Stimulated activated CD8-positive, alpha-beta memory T cell treated with anti-CD3 and anti-CD28 coated beads, Interleukin-15, amount 100 ng/mL, for 1 hour (primary cell): ENCODE results near the gene AKAP13.
"Not testable (repeated sequence)": the region's sequence is repeated elsewhere in the genome, so short reads cannot be mapped to it uniquely, and the experiment has no call there.

Source experiments
- DNase-seq: peaks from one replicate; pipeline ENCODE4 v3.0.0-alpha.2; 2020; ENCODE audit warnings: low read depth

Gene AKAP13

DNA sequence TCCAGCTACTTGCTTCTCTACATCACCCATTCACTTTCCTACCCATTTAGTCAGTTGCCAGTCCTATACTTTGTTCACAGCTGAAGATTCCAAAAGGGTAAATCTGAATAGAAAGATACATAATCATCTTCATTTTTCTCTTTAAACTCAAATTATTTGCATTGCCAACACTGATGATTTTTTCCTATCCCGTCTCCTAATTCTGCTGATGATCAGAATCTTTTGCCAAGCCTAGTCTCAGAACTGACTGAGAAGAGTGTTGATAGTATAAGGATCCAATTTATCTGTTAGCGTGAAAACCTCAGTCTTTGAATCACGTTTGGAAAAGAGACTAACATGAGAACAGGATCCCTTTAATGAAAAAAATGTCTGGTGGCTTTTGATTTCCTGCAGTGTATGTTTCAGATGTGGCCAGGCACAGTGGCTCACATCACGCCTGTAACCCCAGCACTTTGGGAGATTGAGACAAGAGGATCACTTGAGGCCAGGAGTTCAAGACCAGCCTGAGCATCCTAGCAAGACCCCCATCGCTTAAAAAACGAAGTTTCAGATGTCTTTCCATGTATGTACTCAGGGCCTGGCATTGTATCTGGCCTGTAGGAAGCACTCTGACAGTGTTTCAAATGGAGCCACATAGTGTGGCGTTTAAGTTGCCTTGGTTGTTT lies 244.9 kb downstream of the AKAP13 start:
- no peak for DNase-seq

DNA sequence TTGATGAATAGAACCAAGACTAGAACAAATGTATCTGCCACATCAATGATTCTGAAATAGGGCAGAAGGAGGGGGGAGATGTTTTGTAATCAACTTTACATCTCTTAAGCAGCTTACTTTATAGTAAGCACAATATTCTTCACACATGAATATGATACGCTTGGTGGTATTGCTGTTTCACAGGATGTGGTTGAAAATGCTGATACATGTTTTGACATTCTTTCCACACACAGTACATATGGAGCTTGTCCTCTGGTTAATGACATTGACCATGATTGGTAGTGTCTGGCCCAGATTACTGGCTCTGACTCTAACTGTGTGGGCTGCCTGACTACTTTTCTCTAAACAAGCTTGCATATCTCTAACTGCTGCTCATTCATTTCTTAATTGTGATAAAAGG lies 245.5 kb downstream of the AKAP13 start:
- DNase-seq = no peak

DNA sequence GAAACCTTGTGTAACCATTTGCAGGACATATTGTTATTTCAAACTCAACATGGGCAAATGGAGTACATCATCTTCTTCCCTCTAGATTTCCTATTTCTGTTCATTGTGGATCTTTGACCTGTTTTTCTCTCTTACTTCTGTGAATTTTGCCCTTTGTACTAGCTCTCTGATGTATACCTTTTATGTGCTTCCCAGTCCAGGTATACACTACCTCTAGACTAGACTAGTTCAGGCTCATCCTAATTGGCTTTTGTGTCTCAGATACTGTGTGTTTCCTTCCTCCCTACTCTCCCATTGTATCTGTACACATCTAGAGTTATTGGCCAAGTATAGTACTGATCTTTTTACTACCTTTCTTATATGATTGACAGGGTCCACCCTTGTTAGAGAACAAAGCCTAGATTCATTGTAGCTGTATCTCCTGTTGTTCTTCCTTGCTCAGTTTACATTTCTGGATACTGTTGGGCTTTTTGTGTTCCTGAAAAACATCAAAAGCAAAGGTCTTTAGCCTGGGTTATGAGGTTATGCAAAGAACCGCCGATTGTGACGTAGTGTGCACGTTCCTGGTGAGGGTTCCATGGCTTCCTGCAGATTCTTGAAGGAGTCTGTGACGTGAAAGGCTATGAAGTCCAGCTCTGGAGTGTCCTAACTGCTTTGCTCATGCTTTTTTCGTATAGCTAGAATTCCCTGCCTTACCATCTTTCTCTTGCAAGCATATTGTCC lies 247.0 kb downstream of the AKAP13 start:
- no peak for DNase-seq

DNA sequence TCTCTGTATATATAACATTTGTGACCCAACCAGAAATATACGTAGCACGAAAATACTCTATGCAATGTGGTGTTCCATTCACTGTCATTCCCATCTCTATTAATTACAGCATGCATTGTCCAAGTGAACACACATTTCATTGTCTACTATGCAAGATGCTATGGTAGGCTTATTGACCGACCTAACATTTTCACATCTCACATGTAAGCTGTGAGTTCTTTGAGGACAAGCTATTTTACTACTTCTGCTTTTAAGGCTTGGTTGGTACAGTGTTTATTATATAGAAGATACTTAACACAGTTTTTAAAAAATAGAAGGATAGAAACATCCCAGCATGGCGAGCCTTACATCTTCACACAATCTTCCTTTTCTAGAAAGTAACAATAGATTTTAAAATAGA lies 249.9 kb downstream of the AKAP13 start:
- DNase-seq = no peak

DNA sequence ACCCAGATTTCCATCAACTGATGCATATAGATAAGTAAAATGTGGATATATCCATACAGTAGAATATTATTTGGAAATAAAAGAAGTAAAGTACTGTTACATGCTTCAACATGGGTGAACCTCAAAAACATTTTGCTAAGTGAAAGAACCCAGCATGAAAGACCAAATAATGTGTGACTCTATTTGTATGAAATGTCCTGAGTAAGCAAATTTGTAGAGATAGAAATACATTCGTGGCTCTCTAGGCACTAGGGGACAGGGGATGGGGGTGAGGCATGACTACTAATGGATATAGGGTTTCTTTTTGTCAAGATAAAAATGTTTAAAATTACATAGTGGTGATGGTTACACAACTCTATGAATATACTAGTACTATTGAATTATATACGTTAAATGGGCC lies 250.6 kb downstream of the AKAP13 start:
- no peak for DNase-seq

DNA sequence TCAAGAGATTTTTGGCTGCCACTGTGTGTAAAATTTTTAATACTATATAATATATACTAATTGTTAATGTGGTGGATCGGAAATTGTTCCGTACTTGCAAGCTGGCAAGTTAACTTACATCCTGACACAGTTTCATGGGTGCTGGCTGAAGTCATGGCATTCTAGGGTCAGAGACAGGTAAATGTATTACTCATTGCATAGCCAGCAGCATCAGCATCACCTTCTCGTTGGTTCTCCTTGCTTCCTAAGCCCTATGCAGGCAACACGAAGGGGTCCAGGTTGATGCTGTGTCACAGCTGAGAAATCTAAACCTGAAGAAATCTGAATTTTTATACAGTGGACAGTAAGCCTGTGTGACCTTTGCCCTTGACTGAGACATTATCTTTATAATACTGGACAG lies 251.6 kb downstream of the AKAP13 start:
- no peak for DNase-seq

DNA sequence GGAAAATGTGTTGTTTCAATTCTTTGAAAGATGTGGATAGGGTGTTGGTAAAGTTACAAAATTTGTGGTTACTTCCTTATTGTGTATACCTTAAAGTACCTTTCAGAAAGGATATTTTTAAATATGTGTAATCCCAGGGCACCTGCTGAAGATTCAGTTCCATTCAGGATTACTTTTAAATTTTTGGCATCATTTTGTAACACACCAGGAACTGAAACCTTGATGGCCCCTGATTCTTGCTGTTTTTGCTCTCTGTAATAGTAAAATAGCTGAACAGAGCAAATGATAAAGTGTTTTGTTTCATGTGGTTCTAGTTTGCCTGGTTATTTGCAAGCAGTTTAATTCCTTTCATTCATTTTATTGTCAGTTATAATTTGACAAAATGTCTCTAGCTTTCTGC lies 253.5 kb downstream of the AKAP13 start:
- no peak for DNase-seq

DNA sequence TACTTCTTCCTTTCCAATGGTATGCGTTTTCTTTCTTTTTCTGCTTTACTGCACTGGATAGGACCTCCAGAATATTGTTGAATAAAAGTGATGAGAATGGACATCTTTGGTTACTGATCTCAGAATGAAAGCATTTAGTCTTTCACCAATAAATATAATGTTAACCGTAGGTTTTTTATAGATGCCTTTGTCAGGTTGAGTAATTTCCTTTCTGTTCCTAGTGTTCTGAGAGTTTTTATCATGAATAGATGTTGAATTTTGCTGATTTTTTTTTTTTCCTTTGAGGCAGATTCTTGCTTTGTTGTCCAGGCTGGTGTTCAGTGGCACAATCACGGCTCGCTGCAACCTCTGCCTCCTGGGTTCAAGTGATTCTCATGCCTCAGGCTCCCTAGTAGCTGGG lies 255.9 kb downstream of the AKAP13 start:
- DNase-seq = no peak

DNA sequence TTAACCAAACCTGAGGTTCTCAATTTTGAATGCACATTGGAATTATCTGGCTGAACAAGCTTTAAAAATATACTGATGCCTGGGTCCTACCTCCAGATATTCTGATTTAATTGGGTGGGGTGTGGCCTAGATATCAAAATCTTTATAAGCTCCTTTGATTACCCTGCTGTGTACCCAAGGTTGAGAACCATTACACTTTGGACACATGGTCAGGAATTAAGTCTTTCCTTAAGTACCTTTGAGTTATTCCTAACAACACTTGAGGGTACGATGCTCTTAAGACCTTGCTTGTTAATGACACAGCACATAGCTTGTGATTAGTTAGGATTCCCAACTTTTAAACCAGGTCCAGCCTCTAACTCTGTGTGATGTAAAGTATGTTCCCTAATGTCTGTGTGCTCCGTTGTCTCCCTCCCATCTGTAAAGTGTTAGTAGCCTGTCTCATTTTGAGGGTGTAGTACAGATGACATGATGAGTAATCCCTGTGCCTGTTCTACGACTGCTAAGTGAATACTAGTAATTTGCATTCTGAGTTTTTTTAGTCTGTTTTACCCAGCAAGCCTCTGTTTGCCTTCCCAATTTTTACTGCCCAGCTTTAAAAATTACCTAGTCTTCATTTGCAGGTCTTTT lies 259.5 kb downstream of the AKAP13 start:
- DNase-seq = no peak

DNA sequence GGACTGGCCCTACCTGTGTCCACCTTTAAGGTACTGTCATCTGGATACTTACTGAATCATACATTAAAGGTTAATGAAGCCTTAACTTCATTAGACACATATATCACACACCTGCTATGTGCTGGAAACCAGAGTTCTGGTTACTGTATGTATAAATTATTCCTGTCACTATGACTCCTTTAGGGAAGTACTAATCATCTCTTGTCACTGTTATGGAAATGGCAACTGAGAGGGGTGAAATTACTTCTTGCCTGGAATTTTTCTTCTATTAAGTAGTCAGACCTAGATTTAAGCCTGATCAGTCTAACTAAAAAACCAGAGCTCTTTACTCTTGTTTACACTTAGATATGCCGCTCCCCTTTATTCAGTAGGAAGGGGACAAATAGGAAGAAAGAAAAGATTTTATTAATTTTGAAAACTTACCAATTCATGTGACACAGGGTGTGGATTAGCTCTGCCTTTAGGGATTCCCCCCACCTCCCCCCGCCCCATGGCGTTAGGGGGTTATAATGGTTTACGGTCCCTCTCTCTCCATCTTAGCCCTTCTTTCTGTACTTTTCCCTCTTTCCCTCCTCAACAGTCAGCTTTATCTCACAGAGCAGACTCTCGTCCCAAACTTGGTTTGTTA lies 261.8 kb downstream of the AKAP13 start:
- DNase-seq = no peak

DNA sequence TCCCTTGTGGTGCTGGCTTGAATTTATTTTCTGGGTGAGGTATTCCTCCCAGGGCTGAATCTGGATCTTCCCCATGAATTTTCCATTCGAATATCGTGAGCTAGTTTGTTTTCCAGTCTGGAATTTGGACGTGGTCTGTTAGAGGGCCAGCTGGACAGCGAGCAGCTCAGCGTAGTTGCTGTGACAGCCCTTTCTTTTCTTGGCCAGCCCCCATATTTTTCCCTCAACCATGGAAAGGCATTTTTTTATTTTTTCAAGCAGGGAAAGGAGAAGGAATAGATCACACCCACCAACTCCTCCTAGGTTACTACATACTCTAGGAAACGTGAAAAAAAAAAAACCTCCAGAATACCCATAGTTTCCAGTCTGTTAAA lies 262.3 kb downstream of the AKAP13 start:
- no peak for DNase-seq

DNA sequence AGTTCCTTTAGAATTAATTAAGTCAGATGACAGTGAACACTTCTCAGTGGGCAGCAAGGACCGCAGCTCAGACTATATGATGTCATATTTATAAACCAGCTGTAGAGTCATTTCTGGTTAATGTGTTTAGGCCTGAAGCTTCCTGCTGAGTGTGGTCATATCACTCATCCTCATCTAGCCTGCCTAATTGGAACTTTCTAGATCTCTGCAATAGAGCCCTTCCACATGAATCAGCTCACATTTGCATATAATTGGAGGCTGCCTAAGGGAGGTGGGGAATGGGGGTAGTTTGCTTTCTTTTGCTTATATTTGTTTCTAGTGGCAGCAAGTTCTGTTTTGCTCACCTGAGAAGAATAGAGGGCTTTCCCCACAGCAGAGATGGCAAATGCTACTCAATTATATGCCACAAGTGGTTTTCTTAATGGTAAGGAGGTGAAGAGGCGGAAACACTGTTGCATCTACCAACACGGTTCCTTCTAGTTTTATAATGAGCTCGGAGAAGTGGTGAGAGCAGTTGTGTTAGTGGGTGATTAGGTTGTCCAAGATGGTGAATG lies 266.2 kb downstream of the AKAP13 start:
- no peak for DNase-seq

DNA sequence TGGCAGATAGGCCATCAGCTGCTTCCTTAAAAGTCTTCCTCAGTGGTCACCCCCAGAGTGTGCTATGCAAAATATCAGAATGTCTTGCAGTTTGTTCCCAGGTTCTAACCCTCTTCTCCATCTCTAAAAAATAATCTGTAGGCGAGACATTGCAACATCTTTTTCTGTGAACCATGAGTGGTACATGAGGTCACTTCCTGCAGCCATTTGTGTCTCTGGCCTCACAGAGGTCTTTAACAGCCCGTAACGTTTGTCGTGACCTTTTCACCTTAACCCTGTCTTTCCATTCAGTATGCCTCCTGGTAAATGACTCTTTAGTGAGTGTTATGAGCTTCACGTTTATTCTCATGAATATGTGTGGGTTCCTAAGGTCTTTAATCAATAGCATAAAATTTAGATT lies 269.0 kb downstream of the AKAP13 start:
- DNase-seq = no peak

DNA sequence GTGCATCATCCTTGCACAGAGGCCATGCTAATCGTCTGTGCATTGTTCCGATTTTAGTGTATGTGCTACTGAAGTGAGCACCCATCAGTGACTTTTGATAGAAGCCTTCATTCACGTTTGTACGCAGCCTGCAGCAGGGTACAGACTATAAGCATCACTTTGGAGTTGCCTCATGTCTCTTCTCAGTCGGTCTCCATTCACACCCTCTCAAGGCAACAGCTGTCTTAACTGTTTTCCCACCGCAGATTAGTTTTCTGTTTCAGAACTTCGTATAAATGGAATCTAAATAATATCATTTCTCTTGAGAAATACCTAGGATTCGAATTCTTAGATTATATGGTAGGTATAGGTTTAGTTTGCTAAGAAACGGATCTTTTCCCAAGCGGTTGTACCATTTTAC lies 271.1 kb downstream of the AKAP13 start:
- DNase-seq = no peak

DNA sequence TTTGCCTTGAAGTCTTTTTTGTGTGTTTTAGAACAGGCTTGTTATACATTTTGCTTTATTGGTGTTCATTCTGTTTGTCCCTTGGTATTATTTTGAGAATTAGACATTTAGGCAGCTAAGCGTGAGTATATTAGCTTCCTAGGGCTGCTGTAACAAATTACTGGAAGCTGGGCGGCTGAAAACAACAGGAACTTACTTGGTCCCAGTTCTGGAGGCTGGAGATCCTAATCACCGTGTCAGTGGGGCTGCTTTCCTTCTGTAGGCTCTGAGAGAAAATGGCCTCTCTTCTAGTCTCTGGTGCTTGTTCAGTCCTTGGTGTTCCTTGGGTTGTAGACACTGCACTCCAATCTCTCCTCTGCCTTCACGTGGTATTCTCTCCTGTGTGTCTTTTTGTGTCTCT lies 272.1 kb downstream of the AKAP13 start:
- DNase-seq = no peak

DNA sequence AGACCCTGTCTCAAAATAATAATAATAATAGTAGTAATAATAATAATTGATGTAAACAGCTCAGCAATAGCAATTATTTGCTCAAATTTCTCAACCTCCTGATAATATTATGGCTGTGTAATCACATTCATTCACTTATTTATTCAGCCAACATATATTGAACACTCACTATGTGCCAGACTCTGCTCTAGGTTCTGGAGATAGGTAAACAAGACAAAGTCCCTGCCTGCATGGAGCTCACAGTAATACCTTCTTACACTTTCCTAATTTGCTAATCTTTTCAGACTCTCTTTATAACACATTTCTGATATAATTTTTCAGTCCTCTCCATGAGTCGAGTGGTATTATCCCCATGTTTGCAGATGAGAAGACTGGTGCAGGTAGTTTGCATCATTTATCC lies 276.7 kb downstream of the AKAP13 start:
- no peak for DNase-seq

DNA sequence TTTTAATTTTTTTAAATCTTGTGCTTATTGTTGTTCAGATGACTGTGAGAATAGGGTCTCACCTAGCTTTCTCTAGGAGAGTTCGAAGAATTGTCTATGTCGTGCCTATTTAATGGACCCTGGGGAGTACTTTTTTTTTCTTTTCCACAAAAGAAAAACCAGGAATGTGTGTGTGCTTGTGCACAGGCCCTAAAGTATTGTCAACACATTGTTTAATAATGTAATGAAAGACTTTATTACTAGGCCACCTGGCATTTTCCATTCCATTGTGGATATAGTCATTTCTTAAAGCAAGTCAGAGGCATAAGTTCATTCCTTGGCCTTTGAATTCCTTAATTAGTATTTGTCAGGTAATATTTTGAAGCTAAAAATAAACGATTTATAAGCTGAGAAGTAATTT lies 278.4 kb downstream of the AKAP13 start:
- no peak for DNase-seq

DNA sequence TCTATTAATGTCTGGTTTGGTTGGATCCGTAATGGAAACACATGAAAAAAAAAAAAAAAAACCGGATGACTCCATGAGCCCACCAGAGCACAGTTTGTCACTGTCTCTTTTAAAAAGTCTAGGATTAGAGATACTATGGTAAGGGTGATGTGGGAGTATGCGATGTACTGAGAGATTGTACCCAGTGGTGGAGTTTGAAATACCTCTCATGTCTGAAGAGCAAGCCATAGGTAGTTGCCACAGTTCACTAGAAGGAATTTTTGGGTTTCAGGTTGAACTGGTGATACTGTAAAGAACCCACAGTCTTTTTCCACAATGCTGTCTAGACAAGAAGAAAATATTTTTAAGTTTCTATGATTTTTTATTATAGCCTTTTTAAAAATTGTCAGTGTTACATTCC lies 281.5 kb downstream of the AKAP13 start:
- DNase-seq = no peak

DNA sequence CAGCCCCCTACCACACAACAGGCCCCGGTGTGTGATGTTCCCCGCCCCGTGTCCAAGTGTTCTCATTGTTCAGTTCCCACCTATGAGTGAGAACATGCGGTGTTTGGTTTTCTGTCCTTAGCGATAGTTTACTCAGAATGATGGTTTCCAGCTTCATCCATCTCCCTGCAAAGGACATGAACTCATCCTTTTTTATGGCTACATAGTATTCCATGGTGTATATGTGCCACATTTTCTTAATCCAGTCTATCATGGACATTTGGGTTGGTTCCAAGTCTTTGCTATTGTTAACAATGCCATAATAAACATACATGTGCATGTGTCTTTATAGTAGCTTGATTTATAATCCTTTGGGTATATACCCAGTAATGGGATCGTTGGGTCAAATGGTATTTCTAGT lies 285.3 kb downstream of the AKAP13 start:
- not testable (repeated sequence) for DNase-seq

DNA sequence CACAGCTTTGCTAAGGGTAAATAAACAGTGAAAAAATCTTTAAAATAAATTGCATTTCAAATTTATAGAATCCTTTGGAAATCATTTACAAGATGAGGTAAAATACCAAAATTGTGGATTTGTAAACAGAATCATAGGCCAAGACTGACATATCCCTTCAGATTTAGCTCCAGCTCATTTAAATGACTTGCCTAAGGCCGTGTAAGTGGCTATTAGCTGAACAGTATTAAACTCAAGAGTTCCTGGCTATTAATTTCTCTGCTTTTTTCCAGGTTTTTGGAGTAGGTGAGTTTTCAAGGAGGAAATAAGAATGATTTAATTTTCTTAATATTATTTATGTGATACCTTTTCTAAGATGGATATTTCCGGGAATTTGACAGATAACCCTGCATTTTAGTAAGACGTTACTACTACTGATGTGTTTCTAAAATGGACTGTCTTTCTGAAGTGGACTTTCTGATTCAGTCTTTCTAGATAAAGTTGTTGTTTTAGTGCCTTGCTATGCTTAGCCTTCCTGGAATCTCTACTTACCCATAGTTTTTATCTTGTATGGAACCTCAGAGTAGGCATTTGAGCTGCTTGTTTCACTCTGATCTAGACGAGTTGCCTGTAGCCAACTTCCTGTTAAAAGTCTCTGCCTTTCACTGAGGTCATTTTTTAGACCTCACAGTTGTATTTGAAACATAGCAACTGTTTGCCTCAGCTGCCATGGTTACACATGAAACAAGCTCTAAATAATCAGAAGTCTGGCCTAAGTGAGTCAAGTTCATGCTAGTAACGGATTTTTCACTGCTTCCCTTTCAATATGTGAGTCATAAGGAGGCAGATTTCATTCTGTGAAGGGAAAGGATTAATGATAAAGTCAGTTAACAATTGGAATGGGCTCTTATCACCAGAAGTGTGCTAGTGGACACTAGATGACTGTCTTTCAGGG lies 287.4 kb downstream of the AKAP13 start:
- no peak for DNase-seq

DNA sequence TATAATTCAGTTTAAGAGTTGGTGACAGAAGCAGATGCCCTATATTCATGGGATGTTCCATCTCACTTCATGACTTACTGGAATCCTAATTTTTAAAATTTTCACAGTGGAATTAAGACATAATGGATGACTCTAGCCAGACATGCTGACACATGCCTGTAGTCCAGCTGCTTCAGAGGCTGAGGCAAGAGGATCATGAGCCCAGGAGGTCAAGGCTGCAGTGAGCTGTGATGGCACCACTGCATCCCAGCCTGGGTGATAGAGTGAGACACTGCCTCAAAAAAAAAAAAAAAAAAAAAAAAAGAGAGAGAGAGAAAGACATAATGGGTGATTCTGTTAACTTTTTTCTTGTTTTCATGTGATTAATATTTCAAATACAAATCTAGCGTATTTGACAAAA lies 290.8 kb downstream of the AKAP13 start:
- no peak for DNase-seq
